ENCODE data around the gene CLDN14. TPM values are rescaled to one million over a fixed set of nuclear protein-coding genes. Genes with fewer than 3 reads are reported as not detected.

The CLDN14 gene
- total RNA-seq, 2 donors from 2014 or later, result 0.17 TPM; not detected in 1

DNA sequence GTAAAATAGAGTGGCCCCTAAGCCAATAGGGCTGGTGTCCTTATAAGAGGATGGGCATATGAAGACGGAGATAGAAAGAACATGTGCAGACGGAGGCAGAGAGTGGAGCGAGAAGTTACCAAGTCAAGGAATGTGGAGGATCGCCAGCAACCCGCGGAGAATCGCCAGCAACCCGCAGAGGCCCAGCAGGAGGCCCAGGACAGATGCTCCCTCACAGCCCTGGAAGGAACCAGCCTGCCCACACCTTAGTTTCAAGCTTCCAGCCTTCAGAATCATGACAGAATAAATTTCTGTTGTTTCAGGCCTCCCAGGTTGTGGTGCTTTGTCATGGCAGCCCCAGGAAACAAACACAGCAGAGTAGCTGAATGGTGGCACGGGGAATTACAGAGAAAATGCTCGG, 9.6 kb downstream of the CLDN14 start:
- Histone ChIP-seq H3K27ac (no peak overlapping the region), H3K36me3 (no peaks in the 10 kb centered on the region), H3K4me1 (no peaks in the 10 kb centered on the region), H3K4me3 (no peak overlapping the region), H3K9ac (ENCODE audit: low read depth in 2 of 2, low read length in 2 of 2) (no peak overlapping the region), H3K9me3 (no peaks in the 10 kb centered on the region), H3K27me3 (no peaks in the 10 kb centered on the region)
- TF ChIP-seq, protein P1, sequence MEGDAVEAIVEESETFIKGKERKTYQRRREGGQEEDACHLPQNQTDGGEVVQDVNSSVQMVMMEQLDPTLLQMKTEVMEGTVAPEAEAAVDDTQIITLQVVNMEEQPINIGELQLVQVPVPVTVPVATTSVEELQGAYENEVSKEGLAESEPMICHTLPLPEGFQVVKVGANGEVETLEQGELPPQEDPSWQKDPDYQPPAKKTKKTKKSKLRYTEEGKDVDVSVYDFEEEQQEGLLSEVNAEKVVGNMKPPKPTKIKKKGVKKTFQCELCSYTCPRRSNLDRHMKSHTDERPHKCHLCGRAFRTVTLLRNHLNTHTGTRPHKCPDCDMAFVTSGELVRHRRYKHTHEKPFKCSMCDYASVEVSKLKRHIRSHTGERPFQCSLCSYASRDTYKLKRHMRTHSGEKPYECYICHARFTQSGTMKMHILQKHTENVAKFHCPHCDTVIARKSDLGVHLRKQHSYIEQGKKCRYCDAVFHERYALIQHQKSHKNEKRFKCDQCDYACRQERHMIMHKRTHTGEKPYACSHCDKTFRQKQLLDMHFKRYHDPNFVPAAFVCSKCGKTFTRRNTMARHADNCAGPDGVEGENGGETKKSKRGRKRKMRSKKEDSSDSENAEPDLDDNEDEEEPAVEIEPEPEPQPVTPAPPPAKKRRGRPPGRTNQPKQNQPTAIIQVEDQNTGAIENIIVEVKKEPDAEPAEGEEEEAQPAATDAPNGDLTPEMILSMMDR (IDR thresholded peaks at IDR 0.05), result no peak
- intact Hi-C loops (cut with DNase I), result no loop called here
- no peak for DNase-seq

GRCh38 chr21:36466061-36466511, 13.8 kb downstream of the CLDN14 start:
- intact Hi-C loops (cut with DNase I), result no loop called here
- no peaks in the 10 kb centered on the region for H3K36me3 ChIP-seq
- H3K4me3 ChIP-seq, result no peak overlapping the region
- H3K27me3 ChIP-seq, result no peaks in the 10 kb centered on the region
- H3K27ac ChIP-seq, result no peak overlapping the region
- H3K4me1 ChIP-seq, result no peaks in the 10 kb centered on the region
- TF ChIP-seq, protein P1 (IDR thresholded peaks at IDR 0.05), result no peak
- H3K9ac ChIP-seq (ENCODE audit: low read depth in 2 of 2, low read length in 2 of 2), result no peak overlapping the region
- no peak for DNase-seq
- no peaks in the 10 kb centered on the region for H3K9me3 ChIP-seq

DNA sequence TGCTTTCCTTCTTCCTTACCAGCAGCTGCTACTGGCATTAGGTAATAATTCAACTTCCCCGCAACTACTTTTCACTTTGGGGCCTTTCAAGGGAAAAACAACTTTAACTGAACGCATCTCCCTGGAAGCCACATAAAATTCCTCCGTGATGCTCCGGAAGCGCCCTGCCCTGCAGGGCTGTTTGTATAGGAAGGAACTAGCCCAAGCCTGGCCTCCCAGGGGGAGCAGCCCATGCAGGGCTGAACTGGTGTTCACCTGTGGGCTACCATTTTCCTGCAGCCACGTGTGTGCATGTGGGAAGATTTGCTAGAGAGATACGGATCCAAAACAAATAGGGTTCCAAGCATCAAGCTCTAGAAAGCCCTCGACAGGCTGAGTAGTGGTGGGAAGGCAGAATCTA, 14.4 kb downstream of the CLDN14 start:
- Histone ChIP-seq H3K36me3 (no peaks in the 10 kb centered on the region), H3K4me3 (no peak overlapping the region), H3K27me3 (no peaks in the 10 kb centered on the region), H3K9ac (ENCODE audit: low read depth in 2 of 2, low read length in 2 of 2) (no peak overlapping the region), H3K27ac (no peak overlapping the region), H3K9me3 (no peaks in the 10 kb centered on the region), H3K4me1 (no peaks in the 10 kb centered on the region)
- DNase-seq, result no peak
- TF ChIP-seq, protein P1 (IDR thresholded peaks at IDR 0.05), result no peak
- intact Hi-C loops (cut with DNase I), result no loop called here

DNA sequence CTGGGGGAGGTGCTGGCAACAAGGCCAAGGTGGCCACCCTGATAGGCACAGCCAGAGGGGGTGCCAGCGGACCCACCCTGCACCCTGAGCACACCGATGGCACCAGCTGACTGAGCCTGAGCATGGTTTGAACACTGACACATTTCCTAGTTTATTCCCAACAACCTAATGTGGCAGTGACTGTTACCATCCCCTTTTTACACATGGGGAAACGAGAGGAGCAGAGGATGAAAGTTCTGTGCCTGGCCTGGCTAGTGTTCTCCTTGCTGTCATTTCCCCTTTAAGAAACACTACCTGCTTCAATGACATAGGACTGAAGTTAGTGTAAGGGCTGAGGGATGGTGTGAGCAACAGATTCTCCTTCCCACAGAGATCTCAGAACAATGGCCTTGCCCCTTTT, 15.3 kb downstream of the CLDN14 start:
- Histone ChIP-seq H3K9me3 (no peaks in the 10 kb centered on the region), H3K4me1 (no peaks in the 10 kb centered on the region), H3K4me3 (no peak overlapping the region), H3K9ac (ENCODE audit: low read depth in 2 of 2, low read length in 2 of 2) (no peak overlapping the region), H3K27me3 (no peaks in the 10 kb centered on the region), H3K27ac (no peak overlapping the region), H3K36me3 (no peaks in the 10 kb centered on the region)
- TF ChIP-seq, protein P1 (IDR thresholded peaks at IDR 0.05), result no peak
- DNase-seq, result no peak
- intact Hi-C loops (cut with DNase I), result no loop called here

- no peak overlapping the region for H3K27ac ChIP-seq
- no peaks in the 10 kb centered on the region for H3K27me3 ChIP-seq
- no peak overlapping the region for H3K9ac ChIP-seq (ENCODE audit: low read depth in 2 of 2, low read length in 2 of 2)
- H3K4me1 ChIP-seq, result no peaks in the 10 kb centered on the region
- TF ChIP-seq, protein P1 (IDR thresholded peaks at IDR 0.05), result no peak
- H3K36me3 ChIP-seq, result no peaks in the 10 kb centered on the region
- no peaks in the 10 kb centered on the region for H3K9me3 ChIP-seq
- intact Hi-C loops (cut with DNase I), result no loop called here
- DNase-seq, result no peak
- no peak overlapping the region for H3K4me3 ChIP-seq
Observed at GRCh38 chr21:36463991-36464390, 15.9 kb downstream of the CLDN14 start.

DNA sequence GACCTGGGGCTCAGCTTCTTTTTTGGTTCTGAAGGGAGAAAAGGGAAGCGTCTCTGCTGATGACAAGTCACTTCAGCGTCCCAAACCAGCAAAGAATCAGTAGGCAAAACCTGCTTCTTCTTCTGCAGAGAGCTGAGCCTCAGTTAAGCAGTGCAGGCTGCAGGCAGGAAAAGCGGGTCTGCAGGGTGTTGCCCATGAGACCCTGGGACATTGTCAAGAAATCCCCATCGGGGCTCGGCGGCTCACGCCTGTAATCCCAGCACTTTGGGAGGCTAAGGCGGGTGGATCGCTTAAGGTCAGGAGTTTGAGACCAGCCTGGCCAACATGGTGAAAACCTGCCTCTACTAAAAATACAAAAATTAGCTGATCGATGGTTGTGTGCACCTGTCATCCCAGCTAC, 16.7 kb downstream of the CLDN14 start:
- no peak overlapping the region for H3K4me3 ChIP-seq
- no peak overlapping the region for H3K27ac ChIP-seq
- H3K9me3 ChIP-seq, result no peaks in the 10 kb centered on the region
- H3K27me3 ChIP-seq, result no peaks in the 10 kb centered on the region
- TF ChIP-seq, protein P1 (IDR thresholded peaks at IDR 0.05), result no peak
- intact Hi-C loops (cut with DNase I), result no loop called here
- H3K4me1 ChIP-seq, result no peaks in the 10 kb centered on the region
- H3K9ac ChIP-seq (ENCODE audit: low read depth in 2 of 2, low read length in 2 of 2), result no peak overlapping the region
- H3K36me3 ChIP-seq, result no peaks in the 10 kb centered on the region
- DNase-seq, result no peak

Measured in colonic mucosa (tissue), 4 donors.